HG03432 (cell line): ENCODE results near the gene CASTOR1.

Experiments used
- ATAC-seq: cut with Tn5 transposase; IDR thresholded peaks from one replicate; pipeline ENCODE4 v1.9.1; 2021; ENCODE audit warnings: mild to moderate bottlenecking, moderate library complexity; ENCODE audit not compliant: unreplicated experiment

CASTOR1 gene

DNA sequence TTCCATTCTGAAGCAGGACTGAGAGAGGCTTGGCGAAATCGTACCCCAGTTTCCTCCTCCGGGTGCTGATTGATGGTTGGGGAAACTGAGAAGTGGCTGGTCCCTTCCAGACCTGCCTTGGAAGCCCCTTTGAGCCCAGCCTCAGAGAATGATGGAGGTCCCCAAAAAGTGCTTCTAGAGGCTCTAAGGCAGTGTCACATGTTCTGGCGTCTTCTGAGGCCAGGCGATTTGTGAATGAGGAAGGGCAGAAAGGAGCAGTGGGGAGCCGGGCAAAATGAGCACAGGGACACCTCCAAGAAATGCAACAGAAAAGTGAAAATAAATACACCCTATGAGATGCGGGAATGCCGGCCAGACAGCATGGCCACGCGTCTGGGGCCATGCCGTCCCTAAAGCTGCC, 41.7 kb downstream of the CASTOR1 start:
- ATAC-seq: no peak

DNA sequence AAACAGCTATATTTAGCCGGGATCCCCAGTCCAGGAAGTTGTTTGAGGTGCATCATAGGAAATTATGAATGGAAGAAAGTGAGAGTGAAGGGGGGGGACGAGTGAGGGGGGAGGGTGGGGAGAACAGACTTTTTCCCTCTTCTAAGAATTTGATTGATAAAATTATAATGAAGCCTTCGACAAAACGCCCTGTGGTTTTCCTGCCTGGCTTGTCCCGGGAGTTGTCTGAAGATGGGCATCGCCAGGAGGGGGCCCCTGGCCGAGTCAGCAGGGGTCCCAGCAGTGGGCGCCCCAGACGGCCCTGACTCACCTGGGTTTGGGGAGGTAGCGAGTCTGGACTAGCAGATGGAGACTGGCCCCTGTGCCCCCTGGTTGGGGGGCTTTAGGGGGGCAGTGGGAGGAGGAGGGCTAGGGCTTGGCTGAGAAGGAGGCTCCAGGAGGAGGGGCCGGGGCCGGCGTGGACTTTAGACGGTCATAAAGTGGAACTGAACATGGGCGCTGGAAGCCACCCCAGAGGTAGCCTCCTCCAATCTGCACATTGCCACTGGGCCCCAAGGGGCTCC, 42.4 kb downstream of the CASTOR1 start:
- no peak for ATAC-seq

DNA sequence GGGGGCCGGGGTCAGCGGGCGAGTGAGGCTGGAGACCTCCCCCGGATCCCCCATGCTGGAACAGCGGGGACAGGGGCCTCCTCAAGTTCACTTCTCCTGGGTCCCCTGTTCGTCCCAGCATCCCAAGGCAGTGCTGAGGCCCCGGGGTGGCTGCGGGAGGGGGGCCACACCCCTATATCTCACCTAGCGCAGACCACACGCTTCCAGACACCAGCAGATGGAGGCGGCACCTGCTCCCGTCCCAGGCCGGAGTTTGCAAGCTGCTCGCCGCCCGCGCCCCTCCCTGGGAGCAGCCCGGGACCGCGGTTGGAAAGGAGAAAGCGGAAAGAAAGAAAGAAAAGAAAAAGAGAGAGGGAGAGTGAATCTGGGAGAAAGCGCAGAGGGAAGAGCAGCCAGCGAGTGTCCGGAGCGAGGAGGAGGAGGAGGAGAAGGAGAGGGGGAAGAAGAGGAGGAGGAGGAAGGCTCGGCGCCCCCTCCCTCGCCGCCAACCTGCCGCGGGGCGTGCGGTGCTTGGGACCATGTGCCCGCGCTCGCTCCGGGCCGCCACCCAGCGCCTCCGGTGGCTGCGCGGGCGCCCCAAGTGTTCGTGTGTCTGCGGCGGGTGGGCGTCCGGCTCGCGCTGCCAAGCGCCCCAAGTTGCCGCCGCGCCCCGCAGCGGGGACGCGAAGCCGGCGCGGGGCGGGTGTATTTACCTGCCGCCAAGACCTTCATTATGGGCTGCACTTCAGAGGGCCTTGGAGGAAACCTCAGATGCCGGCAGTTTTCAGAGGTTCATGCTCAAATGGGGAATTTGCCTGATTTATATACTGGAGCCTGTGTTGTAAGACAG, 43.1 kb downstream of the CASTOR1 start, which contains the start of gene LIF:
Gene LIF (minus strand): TSS at position 775 of the 829 bp plus-strand sequence. CDS start 64 bp downstream, at position 711.
- ATAC-seq: no peak

DNA sequence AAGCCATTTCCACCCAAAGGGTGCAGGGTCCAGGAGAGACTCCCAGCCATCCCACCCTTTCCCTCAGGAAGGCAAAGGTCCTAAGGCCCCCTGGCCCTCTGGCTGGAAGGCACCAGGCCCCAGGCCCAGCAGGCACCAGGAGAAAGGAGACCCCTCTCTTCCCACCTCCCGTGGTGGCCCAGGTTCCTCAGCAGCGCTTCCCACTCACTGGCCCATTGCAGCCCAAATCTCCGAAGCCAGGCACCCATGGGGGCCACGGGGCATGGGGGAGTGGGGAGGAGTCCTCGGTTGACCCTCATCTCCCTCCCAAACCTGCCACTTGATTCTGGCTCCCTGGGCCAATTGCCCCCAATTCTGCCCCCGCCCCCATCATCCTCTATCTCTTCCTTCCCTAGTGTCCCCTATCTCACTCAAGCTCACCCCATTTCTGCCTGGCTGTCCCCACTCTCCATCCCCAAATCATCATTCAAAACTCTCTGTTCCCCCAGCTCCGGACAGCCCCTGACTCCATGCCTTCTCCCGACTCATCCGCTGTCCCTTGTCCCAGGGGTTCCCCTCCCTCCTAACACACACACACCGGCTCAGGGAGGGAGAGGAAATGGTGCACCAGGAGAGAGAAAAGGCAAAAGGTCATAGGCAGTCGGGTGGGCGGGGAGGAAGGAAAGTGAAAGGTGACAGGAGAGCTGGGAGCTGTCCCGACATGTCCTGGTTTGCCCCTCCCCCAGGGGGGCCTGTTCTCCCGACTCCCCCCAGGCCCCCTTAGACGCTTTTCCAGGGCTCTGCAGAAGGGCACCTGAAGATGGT, 43.9 kb downstream of the CASTOR1 start:
- no peak for ATAC-seq

DNA sequence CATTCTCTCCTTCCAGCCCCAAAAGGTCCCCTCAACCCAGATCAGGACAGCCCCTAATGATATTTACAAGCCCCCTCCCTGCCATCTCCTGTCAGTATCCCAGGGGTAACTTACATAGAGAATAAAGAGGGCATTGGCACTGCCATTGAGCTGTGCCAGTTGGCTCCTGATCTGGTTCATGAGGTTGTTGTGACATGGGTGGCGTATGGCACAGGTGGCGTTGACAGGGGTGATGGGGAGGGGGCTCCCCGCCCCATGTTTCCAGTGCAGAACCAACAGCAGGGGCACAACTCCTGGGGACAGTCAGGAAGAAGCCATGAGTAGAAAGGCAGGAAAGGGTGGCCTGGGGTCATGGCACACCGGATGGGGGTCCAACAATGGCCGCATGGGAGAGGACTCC, 44.7 kb downstream of the CASTOR1 start:
- no peak for ATAC-seq

DNA sequence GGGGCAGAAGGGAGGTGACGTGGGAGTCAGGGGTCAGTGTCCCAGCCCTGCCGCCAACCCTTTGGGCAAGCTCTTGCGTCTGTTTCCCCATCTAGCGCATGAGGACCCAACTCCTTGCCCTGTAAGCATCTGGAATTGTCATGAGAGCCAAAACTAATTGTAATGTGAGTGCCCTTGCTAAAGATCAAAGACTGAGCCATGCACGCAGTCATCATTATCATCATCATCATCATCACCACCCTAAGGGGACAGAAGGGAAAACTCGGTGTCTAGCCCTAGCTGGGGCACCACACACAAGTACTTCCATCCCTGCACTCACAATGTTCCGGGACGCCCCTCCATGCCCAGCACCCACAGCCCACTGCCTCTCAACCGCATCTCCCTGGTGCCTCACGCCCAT, 45.2 kb downstream of the CASTOR1 start:
- ATAC-seq: no peak

DNA sequence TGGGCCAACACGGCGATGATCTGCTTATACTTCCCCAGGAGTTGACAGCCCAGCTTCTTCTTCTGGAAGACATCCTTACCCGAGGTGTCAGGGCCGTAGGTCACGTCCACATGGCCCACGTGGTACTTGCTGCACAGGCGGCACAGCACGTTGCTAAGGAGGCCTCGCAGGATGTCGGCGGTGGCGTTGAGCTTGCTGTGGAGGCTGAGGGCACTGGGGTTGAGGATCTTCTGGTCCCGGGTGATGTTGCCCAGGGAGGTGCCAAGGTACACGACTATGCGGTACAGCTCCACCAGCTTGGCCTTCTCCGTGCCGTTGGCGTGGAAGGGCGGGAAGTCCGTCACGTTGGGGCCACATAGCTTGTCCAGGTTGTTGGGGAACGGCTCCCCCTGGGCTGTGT, 45.6 kb downstream of the CASTOR1 start:
- ATAC-seq: no peak

DNA sequence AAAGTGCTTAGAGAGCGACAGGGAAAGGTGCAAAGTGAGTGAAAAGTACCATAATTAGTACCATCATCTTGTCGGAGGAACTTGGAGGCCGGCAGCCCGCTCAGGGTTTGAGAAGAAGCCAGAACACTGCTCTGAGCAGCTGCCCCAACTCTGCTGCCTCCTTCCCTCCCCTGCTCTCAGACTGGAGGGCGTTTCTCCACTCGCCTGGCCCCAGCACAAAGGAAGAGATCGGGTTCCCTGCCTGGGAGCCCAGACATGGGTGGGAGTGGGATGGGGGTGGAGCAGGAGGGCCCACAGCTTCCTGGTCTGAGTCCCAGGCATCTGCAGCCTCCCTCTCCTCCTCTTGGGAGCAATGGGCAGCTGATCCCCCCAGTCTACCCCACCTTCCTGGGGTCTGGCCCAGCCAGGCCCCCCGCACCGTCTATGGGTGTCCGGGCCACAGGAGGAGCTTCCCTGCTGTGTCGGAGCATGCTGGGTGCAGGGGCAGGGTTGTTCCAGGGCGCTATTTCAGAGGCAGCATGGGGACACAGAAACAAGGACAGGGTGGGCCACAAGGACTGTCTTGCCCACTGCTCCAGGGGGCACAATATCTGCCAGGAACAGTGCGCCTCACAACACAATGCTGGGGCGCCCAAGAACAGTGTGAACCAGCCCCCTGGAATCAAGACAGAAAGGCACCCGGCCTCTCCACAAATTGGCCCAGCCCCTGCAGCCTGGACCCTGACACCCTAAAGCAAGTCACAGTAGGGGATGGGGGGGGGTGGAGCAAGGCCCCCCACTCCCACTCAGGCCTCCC, 47.5 kb downstream of the CASTOR1 start:
- no peak for ATAC-seq

DNA sequence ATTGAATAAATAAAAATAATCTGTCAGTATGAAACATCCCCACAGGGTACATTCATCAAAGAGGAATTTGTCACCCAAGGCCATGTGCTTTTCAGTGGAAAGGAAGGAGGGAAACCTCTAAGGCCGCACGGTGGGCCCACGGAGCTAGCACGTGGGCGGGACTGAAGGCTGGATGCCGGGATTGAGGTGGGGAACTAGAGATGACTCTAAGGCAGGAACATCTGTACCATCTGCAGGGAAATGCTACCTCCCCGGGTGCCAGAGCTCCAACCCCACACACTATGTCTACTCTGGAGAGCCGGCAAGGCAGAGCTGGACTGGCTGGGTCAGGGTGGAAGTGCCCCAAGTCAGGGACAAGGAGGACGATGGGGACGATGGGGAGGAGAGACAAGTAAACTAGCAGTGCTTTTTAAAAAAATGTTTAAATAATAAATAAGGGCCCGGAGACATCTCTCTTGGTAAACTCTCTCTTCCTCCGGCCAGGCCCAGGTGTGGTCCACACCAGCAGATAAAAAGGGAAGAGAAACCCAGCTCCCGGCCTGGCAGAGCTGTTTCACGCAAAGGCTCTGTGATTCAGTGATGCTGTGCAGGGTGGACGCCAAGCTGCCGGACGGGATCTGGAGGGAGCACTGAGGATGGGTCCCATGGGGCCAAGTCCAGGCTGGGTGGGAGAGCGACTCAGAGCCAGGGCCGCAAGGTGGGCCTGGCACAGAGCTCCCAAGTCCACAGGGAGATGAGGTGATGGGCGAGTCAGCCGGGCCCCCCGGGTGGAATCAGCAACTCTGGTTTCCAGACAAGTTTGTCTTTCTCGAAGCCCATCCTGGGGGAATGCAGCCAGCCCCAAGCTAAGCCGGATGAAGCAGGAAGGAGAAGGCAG, 48.5 kb downstream of the CASTOR1 start:
- no peak for ATAC-seq

DNA sequence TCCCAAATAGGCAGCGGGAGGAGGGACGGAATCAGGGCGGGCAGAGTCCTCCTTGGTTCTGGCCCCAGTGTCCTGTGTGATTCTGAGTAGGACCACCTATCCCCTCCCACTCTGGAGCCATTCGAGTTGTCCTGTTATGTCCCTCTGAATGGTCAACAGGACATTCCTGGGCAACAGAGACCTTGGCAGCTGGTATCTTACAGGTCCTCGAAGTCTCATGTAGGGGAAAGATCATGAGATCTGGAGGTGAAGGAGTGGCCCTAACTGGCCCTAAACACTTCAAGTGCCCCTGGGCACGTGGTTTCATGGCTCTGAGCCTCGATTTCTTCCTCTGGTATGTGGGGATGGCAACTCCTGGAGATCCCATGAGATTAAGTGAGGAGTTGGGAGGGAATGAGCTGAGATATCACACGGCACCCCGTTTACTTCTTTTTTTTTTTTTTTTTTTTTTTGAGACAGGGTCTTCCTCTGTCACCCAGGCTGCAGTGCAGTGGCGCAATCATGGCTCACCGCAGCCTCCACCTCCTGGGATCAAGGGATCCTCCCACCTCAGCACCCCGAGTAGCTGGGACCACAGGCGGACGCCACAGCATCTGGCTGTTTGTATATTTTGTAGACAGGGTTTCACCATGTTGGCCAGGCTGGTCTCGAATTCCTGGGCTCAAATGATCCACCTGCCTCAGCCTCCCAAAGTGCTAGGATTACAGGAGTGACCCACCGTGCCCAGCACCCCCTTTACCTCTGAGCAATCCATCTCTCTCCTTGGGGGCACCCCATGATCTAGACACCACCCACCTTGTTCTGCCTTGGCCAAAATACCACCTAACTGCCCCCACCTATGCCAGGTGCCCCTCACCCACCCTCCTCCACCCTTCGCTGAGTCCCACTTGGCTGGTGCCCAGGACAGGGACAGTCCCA, 49.6 kb downstream of the CASTOR1 start:
- no peak for ATAC-seq

DNA sequence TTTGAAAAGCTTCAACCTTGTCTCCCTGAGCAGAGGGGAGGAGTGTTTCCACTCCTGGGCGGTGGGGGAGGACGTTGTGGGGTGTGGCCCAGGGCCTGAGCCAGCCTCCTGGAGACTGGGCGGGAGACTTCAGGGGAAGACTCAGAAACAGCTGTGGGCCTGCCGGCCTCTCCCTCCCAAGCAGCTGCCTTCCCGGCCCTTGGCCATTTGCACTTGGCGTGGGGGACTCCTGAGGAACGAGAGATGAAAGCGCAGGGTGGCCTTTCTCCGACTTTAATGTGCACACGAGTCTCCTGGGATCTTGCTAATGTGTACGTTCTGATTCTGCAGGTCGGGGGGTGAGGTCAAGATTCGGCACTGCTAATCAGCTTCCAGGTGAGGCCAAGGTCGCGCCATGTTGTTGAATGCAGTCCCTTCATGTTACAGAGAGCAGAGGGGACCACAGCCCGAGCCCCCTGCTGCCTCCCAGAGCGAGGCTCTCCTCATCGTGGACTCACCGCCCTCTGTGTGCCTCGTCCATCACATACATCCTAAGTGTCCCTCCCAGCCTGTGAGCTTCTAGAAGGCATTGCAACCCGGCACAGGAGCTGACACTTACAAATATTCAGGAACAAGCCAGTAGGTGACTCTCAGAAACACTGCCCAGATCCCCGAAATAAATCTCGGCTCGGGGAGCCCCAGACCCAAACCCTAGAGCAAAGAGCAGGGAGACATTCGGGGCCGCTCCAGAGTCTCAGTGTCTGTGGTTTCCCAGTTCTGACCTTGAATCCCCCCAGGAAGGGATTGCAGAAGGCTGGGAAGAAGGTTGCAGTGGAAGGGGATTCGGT, 50.4 kb downstream of the CASTOR1 start:
- ATAC-seq: no peak

DNA sequence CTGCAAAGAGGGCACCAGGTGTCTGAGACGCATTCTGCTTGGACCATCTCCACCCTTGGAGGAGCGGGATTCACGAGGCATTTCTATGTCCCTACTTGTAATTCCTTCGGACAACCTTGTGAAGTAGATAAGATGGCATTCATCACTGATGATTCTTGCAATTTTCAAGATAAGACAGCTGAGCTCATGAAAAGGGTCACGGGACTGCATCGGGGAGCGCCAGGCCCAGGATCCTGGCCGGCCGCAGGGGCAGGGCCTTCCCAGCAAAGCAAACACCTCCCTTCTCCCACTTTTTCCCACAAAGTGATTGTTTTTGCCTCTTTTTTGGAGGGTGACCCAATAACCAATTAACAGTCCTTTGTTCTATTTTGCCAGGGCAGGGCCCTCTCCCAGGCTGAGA, 51.2 kb downstream of the CASTOR1 start:
- no peak for ATAC-seq

DNA sequence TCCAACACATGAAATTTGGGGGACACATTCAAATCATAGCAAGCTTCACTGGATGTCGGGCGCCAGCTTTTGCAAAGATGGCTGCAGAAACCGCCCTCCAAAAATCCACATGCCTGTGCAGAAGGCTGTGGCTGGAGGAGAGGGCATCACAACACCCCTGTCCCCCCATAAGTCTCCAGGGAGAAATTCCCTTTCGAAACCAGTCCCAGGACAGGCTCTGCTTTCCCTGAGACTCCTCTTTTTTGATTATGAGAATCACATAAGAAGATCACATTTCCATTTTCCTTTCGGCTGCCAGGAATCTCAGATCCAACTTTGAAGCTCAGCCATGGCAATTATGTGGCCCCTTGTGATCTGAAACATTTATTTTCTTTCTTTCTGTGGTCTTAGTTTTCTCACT, 52.4 kb downstream of the CASTOR1 start:
- no peak for ATAC-seq

DNA sequence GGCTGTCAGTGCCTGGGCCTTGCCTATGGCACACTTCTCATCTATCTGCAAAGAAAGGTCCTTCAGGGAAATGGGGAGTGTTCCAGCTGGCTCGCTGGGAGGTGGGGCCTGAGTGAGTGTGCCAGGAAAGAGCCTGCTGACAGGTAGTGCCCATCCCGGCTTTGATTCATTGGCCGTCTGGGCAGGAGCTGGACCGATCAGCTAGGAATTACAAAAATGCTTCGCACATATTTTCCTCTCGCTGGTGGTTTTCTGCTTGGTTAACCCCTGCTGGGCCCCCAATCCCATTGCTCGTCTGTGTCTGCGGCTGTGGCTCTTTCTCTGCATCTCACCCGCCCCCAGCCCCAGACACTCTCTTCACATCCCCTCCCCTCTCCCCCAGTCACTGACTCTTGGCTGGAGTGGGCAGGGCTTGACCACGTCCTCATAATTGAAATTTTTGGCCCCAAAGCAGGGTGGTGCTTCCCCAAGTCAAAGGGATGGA, 53.6 kb downstream of the CASTOR1 start:
- no peak for ATAC-seq
